CD4-positive, alpha-beta T cell treated with Interleukin-4 for 4 hours (primary cell): ENCODE results near the gene DGKQ.

Experiments used
- DNase-seq: peaks from one replicate; pipeline ENCODE4 v3.0.0-alpha.2; 2020

DGKQ gene

GRCh38 chr4:972651-973424 is 531 bp downstream of the DGKQ start:
- peak; percentile 46 for DNase-seq

GRCh38 chr4:971666-972500 is 1.5 kb downstream of the DGKQ start:
- DNase-seq = no peak

GRCh38 chr4:970854-971520 is 2.4 kb downstream of the DGKQ start:
- no peak for DNase-seq

- peak; percentile 72 for DNase-seq
These were observed 3.2 kb downstream of the DGKQ start for GRCh38 chr4:970046-970745.

GRCh38 chr4:968621-969394 is 4.6 kb downstream of the DGKQ start:
- no peak for DNase-seq

GRCh38 chr4:968221-968620 is 5.1 kb downstream of the DGKQ start:
- no peak for DNase-seq

- DNase-seq = no peak
These were observed 6.0 kb downstream of the DGKQ start for GRCh38 chr4:967113-968104.

GRCh38 chr4:966266-967112 is 6.9 kb downstream of the DGKQ start:
- DNase-seq = no peak

GRCh38 chr4:965766-966134 is 7.6 kb downstream of the DGKQ start:
- no peak for DNase-seq

- no peak for DNase-seq
These were observed 8.2 kb downstream of the DGKQ start for GRCh38 chr4:965048-965765.

GRCh38 chr4:964346-965025 is 8.9 kb downstream of the DGKQ start:
- DNase-seq = no peak

- DNase-seq = no peak
These were observed 9.8 kb downstream of the DGKQ start for GRCh38 chr4:963276-964225.

GRCh38 chr4:962231-963208 is 10.8 kb downstream of the DGKQ start:
- DNase-seq = no peak

- no peak for DNase-seq
These were observed 11.8 kb downstream of the DGKQ start for GRCh38 chr4:961351-962230.
